ENCODE results near the gene DNAL4.

DNAL4 gene

DNA sequence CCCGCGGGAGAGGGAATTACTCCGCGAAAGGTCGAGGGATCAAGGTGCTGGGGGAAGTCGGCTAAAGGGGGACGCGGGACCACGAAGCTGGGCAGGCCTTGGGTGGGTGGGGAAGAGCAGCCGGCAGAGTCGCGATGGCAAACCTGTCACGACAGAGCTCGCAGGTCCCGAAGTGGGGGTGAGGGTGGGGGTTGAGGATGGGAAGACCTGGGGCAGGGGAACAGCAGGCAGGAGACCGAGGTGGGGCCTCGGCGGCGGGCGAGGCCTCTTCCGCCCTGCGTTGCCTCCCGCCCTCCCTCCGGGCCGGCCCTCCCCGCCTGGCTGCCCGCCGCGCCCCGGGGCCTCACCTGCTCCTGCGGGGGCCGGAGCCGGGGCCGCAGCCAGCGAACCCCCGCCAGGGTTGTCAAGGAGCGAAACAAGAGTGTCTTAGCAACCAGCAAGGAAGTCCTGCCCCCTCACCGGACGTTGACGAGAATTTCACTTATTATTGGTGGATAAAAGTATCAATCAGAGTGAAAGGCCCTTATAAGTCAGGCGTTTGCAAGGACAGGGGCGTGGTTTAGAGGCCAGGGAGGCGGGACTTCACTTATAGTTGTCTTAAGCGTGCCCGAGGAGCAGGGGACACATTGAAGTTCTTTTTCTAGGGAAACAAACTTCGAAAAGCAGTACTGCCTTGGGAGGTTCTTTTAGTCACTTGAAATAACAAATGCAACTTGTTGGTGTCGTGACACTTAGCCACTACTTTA is at the start of gene DNAL4:
DNAL4 (minus strand) TSS at position 423 of the 746 bp plus-strand sequence. CDS start 11,412 bp downstream, outside the sequence.
- H3K4me3 ChIP-seq (ENCODE audit: low read length) = peak within 1 kb of the TSS; percentile 94
- H3K4me1 ChIP-seq (ENCODE audit: insufficient read depth, low read length) = peaks cover 6% of the 10 kb centered on the region
- H2AFZ ChIP-seq (ENCODE audit: low read depth, low read length) = peak within 1 kb of the TSS; percentile 99
- H3K27me3 ChIP-seq (ENCODE audit: insufficient read depth, low read length) = peaks cover 6% of the 10 kb centered on the region
- peaks cover 13% of the 10 kb centered on the region for H3K36me3 ChIP-seq (ENCODE audit: insufficient read depth, low read length)
- no peaks in the 10 kb centered on the region for H3K9me3 ChIP-seq (ENCODE audit: low read length)

- H3K4me1 ChIP-seq (ENCODE audit: insufficient read depth, low read length) = no peaks in the 10 kb centered on the region
- H3K36me3 ChIP-seq (ENCODE audit: insufficient read depth, low read length) = no peaks in the 10 kb centered on the region
- H3K4me3 ChIP-seq (ENCODE audit: low read length) = peak overlapping the region; percentile 34
- H3K9me3 ChIP-seq (ENCODE audit: low read length) = no peaks in the 10 kb centered on the region
- peaks cover 66% of the 10 kb centered on the region for H3K27me3 ChIP-seq (ENCODE audit: insufficient read depth, low read length)
- peak overlapping the region; percentile 66 for H2AFZ ChIP-seq (ENCODE audit: low read depth, low read length)
Observed at GRCh38 chr22:38843201-38843656, 49.3 kb upstream of the DNAL4 start.

- Histone ChIP-seq H3K36me3 (ENCODE audit: insufficient read depth, low read length) (no peaks in the 10 kb centered on the region), H3K27me3 (ENCODE audit: insufficient read depth, low read length) (peaks cover 61% of the 10 kb centered on the region), H3K9me3 (ENCODE audit: low read length) (no peaks in the 10 kb centered on the region), H3K4me1 (ENCODE audit: insufficient read depth, low read length) (no peaks in the 10 kb centered on the region), H2AFZ (ENCODE audit: low read depth, low read length) (peak overlapping the region; percentile 66), H3K4me3 (ENCODE audit: low read length) (peak overlapping the region; percentile 34)
Observed at GRCh38 chr22:38842512-38843200, 48.7 kb upstream of the DNAL4 start.

DNA sequence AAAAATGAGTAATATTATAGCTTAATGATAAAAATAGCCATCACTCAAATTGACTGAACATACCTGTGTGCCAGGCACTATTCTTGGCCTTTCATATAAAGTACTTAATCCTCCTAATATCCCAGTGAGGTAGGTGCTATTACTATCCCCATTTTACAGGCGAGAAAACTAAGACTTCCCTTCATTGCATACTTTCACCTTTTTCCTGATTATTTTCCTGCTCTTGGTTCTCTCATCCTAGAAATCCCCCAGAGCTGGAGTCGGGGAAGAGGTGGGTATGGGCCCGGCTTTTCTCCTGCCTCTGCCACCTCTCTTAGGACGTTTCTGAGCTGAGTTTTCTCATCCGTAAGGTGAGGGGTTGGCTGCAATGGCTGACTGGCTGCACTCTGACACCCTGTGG is 47.7 kb upstream of the DNAL4 start:
- Histone ChIP-seq H3K27me3 (ENCODE audit: insufficient read depth, low read length) (peaks cover 54% of the 10 kb centered on the region), H3K4me3 (ENCODE audit: low read length) (no peak overlapping the region), H3K4me1 (ENCODE audit: insufficient read depth, low read length) (no peaks in the 10 kb centered on the region), H2AFZ (ENCODE audit: low read depth, low read length) (no peak overlapping the region), H3K36me3 (ENCODE audit: insufficient read depth, low read length) (no peaks in the 10 kb centered on the region), H3K9me3 (ENCODE audit: low read length) (no peaks in the 10 kb centered on the region)

- Histone ChIP-seq H3K4me1 (ENCODE audit: insufficient read depth, low read length) (no peaks in the 10 kb centered on the region), H3K27me3 (ENCODE audit: insufficient read depth, low read length) (peaks cover 50% of the 10 kb centered on the region), H3K36me3 (ENCODE audit: insufficient read depth, low read length) (no peaks in the 10 kb centered on the region), H3K4me3 (ENCODE audit: low read length) (no peak overlapping the region), H3K9me3 (ENCODE audit: low read length) (no peaks in the 10 kb centered on the region), H2AFZ (ENCODE audit: low read depth, low read length) (no peak overlapping the region)
Observed at GRCh38 chr22:38841211-38841610, 47.3 kb upstream of the DNAL4 start.

DNA sequence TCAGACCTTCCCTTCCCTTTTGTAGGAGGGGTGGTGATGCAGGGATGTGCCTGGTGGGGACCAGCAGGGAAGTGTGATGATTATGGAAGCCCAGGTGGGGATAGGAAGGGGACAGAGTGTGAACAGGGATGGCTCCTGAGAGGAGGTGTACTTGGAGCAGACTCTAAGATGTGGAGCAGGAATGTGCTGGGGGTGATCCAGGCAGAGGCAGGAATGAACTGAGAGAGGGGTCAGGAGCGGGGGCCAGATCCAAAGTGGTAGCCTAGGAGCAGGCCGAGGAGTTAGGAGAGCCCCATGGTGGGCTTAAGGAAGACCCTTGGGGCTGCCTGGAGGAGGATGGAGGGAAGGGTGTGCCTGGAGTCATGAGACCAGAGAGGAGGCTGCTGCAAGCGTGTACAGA is 46.2 kb upstream of the DNAL4 start:
- Histone ChIP-seq H2AFZ (ENCODE audit: low read depth, low read length) (no peak overlapping the region), H3K27me3 (ENCODE audit: insufficient read depth, low read length) (peaks cover 51% of the 10 kb centered on the region), H3K4me3 (ENCODE audit: low read length) (no peak overlapping the region), H3K36me3 (ENCODE audit: insufficient read depth, low read length) (no peaks in the 10 kb centered on the region), H3K4me1 (ENCODE audit: insufficient read depth, low read length) (no peaks in the 10 kb centered on the region), H3K9me3 (ENCODE audit: low read length) (no peaks in the 10 kb centered on the region)

GRCh38 chr22:38839686-38840085 is 45.7 kb upstream of the DNAL4 start:
- H3K9me3 ChIP-seq (ENCODE audit: low read length) = no peaks in the 10 kb centered on the region

GRCh38 chr22:38837414-38837928 is 43.5 kb upstream of the DNAL4 start:
- H3K9me3 ChIP-seq (ENCODE audit: low read length) = no peaks in the 10 kb centered on the region
- H3K36me3 ChIP-seq (ENCODE audit: insufficient read depth, low read length) = no peaks in the 10 kb centered on the region
- peaks cover 40% of the 10 kb centered on the region for H3K27me3 ChIP-seq (ENCODE audit: insufficient read depth, low read length)
- H3K4me3 ChIP-seq (ENCODE audit: low read length) = no peak overlapping the region
- no peak overlapping the region for H2AFZ ChIP-seq (ENCODE audit: low read depth, low read length)
- no peaks in the 10 kb centered on the region for H3K4me1 ChIP-seq (ENCODE audit: insufficient read depth, low read length)

More at GRCh38 chr22:38839686-38840085, 45.7 kb upstream of the DNAL4 start:
- Histone ChIP-seq H2AFZ (ENCODE audit: low read depth, low read length) (no peak overlapping the region), H3K36me3 (ENCODE audit: insufficient read depth, low read length) (no peaks in the 10 kb centered on the region), H3K4me1 (ENCODE audit: insufficient read depth, low read length) (no peaks in the 10 kb centered on the region), H3K4me3 (ENCODE audit: low read length) (no peak overlapping the region), H3K27me3 (ENCODE audit: insufficient read depth, low read length) (peaks cover 49% of the 10 kb centered on the region)

DNA sequence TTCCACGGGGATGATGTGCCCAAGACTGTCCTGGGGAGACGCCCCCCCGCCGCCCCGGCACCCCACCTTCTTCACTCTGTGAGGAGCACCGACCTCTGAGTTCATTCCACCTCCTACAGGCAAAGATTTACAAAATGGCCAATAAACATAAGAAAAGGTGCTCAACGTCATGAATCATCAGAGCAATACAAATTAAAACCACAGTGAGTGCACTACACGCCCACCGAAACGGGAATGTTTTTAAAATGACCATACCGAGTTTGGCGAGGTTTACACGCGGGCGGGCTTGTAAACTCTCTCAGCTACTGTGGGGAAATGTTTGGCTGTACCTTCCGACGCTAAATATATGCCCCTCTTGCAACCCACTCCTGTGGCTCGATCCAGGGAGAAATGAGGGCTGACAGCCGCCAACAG is 42.0 kb upstream of the DNAL4 start:
- Histone ChIP-seq H3K36me3 (ENCODE audit: insufficient read depth, low read length) (no peaks in the 10 kb centered on the region), H2AFZ (ENCODE audit: low read depth, low read length) (no peak overlapping the region), H3K4me3 (ENCODE audit: low read length) (no peak overlapping the region), H3K4me1 (ENCODE audit: insufficient read depth, low read length) (no peaks in the 10 kb centered on the region), H3K9me3 (ENCODE audit: low read length) (no peaks in the 10 kb centered on the region), H3K27me3 (ENCODE audit: insufficient read depth, low read length) (peaks cover 29% of the 10 kb centered on the region)

GRCh38 chr22:38834991-38835390 is 41.0 kb upstream of the DNAL4 start:
- Histone ChIP-seq H3K4me1 (ENCODE audit: insufficient read depth, low read length) (no peaks in the 10 kb centered on the region), H3K27me3 (ENCODE audit: insufficient read depth, low read length) (peaks cover 26% of the 10 kb centered on the region), H2AFZ (ENCODE audit: low read depth, low read length) (no peak overlapping the region)

DNA sequence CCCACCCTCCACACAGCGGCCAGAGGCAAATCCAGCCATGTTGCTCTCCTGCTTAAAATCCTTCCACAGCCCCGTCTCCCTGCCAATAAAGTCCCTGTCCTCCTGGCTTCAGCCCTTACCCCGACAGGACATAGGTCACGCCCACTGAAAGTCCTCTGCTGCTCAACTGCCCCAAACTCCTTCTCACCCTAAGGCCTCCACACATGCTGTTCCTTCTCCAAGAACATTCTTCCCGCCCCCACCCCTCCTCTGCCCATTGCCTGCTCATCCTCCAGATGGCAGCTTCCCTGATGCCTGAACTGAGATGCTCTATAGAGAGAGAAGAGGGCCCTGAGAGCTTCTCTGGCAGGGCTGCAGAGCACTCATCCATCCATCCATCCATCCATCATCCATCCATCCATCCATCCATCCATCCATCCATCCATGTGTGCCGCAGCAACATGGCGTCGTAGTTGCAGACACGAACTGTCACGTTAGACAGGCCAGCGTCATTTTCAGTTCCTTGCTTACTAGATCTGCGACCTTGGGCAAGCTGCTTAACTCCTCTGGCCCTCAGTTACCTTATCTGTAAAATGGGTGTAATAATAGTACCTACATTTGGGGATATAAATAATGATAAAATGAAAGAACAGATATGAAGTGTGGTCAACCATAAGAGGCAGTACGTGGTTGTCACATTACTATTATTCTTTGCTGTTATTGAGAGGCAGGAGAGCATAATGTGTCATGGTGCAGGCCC is 40.4 kb upstream of the DNAL4 start:
- Histone ChIP-seq H3K4me1 (ENCODE audit: insufficient read depth, low read length) (no peaks in the 10 kb centered on the region), H3K36me3 (ENCODE audit: insufficient read depth, low read length) (no peaks in the 10 kb centered on the region), H3K4me3 (ENCODE audit: low read length) (no peak overlapping the region), H2AFZ (ENCODE audit: low read depth, low read length) (no peak overlapping the region), H3K9me3 (ENCODE audit: low read length) (no peaks in the 10 kb centered on the region), H3K27me3 (ENCODE audit: insufficient read depth, low read length) (peaks cover 22% of the 10 kb centered on the region)

More at GRCh38 chr22:38834991-38835390, 41.0 kb upstream of the DNAL4 start:
- no peaks in the 10 kb centered on the region for H3K36me3 ChIP-seq (ENCODE audit: insufficient read depth, low read length)
- no peaks in the 10 kb centered on the region for H3K9me3 ChIP-seq (ENCODE audit: low read length)
- no peak overlapping the region for H3K4me3 ChIP-seq (ENCODE audit: low read length)

DNA sequence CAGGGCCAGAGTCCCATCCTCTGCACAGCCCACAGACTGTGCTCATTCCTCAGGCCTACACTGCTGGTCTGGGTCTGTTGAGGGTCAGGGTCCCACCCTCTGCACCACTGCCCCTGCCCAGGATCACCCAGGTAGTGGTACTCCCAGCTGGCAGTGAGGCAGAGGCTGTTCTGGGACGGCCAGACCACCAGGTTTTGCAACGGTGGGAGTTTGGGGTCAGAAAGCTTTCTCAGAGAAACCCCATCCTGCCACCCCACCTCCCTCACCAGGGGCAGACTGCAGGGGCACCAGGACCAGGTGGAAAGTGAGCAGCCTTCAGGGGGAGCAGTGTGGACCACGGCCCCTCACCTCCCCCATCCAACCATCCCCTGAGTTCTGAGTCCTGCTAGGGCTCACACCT is 39.1 kb upstream of the DNAL4 start:
- peaks cover 26% of the 10 kb centered on the region for H3K27me3 ChIP-seq (ENCODE audit: insufficient read depth, low read length)
- H3K4me3 ChIP-seq (ENCODE audit: low read length) = no peak overlapping the region
- H3K4me1 ChIP-seq (ENCODE audit: insufficient read depth, low read length) = no peaks in the 10 kb centered on the region
- H3K36me3 ChIP-seq (ENCODE audit: insufficient read depth, low read length) = no peaks in the 10 kb centered on the region
- no peak overlapping the region for H2AFZ ChIP-seq (ENCODE audit: low read depth, low read length)
- no peaks in the 10 kb centered on the region for H3K9me3 ChIP-seq (ENCODE audit: low read length)
